ENCODE measurements around the gene DUSP22.
"Not testable (repeated sequence)": the region's sequence is repeated elsewhere in the genome, so short reads cannot be mapped to it uniquely, and the experiment has no call there.

The DUSP22 gene

DNA sequence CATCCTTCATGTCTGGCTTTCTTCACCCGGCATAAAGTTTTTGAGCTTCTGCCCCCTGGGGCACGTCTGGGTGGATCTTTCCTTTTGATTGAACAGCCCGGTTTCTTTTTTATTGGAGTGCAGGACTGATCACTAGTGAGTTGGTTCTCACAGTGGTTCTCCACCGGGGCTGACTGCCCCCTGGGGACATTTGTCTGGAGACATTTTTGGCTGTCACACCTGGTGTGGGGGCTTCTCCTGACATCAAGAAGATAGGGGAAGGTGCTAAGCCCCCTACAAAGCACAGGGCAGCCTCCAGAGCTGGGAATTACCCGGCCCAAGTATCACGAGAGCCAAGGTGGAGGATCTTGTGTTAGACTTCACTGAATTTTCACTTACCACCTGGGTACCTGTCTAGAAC is 73.5 kb downstream of the DUSP22 start:
- DNase-seq (ENCODE audit: low spot score) = no peak

DNA sequence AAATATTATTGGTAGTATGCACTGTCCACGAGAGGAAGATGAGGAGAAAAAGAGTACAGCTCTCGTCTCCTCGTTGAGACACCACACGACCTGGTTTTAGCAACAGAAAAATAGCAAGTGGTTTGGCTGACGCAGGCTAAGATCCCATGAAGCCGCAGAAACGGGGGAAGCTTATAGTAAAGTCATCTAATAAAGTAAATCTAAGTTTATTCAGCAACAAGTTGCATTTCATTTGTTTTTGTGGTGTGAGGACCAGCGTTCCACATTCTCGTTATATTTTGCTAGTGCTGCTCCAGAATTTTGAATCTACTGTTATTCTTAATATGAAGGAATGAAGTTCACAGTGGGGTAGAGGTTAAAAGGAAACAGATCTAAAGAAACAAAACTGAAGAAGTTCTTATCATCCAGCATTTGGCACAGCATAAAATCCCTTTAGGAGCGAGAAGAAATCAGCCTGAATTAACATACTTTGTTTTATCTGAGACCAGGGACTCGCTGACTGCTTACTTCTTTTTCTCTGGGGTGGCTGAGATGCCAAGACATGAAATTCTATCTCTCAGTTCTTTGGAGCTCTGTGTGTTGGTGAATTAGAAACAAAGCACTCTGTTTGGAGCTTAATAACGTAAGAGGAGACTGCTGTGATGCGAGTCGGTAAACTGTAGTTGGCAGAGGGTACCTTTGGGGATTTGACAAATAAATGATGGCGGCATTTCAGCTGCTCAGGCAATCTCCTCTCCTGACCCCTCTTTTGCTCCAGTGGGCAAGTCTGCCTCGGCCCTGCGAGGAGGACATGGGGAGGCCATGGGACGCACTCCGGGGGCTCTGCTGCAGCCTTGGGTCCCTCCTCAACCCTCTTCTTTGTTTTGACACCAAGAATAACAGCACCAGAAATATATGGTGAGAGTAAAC is 74.4 kb downstream of the DUSP22 start:
- DNase-seq (ENCODE audit: low spot score) = no peak

DNA sequence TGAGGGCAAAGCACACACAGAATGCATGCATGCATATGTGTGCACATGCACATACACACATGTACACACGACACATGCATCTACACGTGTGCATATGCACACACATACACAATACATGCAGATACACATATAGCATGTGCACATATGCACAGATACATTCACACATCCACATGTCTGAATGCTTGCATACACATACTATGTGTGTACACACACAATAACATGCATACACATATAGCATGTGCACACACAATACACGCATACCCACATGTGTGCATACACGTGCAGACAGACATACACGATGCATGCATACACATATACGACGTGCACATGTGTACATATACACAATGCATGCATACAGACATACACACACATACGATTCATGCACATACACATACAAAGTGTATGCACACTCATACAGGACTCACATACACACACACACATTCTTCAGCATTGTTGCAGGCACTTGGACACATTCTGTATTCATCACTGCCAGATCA is 75.1 kb downstream of the DUSP22 start:
- DNase-seq (ENCODE audit: low spot score) = no peak

DNA sequence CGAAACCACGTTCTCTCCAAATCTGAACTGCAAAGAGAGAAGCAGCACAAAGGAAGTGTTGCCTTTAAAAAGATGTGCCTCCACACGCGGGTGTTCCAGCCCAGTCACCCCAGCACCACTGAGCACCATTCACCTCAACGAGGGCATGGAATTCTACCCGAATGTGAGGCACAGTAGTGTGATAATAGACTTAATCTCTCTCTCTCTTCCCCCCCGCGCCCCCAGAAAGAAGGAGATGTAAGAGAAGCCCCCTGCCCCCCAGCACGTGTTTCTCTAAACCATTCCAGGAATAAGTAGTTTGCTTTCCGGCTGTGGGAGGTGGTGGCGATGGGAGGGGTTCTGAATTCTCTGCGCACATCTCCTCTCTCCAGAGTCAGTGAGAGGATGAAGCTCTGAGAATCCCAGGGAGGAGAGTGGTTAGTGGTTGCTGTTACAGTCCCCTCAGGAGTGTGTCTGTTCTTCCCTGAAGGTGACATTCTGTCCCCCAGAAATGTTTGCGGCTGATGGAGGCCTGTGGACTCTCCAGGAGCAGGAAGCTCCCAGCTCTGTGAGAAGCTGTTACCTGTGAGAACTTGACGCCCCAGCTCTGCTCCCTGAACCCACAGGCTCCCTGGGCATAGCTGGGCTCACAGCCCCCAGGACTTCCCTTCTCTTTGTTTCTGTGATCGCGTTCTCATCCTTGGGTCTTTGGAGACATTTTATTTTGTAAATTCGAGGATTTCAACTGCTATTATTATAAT is 75.8 kb downstream of the DUSP22 start:
- no peak for DNase-seq (ENCODE audit: low spot score)

DNA sequence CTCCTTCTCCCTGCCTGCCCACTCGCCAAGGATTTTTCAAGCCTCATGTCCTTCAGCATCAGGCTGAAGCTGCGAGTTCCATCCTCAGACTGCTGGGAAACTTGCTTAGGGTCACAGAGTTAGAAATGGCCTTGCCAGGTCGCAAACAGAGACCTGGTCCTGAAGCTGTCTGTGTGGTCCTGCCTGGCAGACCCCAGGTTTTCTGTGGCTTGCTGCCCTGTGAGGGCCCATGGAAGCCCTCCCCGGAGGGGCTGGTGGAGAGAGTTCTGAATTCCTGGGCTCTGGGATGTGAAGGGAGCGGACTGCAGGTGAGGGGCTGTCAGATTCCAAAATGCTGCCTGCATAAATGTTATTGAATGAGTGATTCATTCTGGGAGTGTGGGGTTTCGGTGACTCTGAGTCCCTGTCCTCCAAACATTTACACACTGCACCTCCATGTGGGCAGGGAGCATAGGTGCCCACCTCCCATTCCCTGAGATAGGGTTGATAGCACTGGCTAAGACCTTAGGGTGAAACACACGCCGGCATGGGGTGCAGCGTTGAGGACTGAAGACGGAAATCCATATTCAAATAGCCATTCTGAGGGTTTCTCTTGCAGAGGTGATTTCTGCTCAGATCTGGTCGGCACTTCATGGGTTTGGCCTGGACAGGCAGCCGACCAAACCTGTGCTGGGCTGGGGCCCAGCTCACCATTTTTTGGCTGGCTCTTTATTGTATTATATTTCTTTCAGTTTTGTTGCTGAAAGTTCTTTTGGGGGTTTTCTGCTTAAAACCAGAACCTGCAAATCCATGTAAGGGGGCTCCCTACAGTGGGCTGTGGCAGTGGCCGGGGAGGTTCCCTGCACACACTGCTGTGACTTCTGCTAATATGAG is 77.5 kb downstream of the DUSP22 start:
- DNase-seq (ENCODE audit: low spot score) = no peak

DNA sequence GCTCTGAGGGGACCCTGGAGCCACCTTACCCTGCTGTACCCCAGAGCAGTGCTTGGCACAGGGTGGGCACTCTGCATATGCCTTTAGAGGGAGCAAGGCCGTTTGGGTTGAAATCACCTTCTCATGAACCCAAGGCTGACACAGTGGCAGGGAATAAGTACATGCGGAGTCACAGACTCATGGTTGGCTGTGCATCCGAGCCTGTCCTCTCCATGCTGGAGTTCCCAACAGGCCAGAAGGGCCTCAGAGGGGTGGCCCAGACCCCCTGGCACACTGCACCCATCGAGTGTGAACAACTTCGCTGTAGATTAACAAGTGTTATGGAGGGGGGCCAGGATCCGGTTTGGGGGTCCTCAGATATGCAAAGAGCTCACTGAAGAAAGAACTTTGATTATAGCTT is 78.3 kb downstream of the DUSP22 start:
- no peak for DNase-seq (ENCODE audit: low spot score)

DNA sequence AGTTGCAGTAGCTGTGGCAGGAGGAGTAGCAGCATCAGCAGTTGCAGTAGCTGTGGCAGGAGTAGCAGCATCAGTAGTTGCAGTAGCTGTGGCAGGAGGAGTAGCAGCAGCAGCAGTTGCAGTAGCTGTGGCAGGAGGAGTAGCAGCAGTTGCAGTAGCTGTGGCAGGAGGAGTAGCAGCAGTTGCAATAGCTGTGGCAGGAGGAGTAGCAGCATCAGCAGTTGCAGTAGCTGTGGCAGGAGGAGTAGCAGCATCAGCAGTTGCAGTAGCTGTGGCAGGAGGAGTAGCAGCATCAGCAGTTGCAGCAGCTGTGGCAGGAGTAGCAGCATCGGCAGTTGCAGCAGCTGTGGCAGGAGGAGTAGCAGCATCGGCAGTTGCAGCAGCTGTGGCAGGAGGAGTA is 79.6 kb downstream of the DUSP22 start:
- DNase-seq (ENCODE audit: low spot score) = not testable (repeated sequence)

DNA sequence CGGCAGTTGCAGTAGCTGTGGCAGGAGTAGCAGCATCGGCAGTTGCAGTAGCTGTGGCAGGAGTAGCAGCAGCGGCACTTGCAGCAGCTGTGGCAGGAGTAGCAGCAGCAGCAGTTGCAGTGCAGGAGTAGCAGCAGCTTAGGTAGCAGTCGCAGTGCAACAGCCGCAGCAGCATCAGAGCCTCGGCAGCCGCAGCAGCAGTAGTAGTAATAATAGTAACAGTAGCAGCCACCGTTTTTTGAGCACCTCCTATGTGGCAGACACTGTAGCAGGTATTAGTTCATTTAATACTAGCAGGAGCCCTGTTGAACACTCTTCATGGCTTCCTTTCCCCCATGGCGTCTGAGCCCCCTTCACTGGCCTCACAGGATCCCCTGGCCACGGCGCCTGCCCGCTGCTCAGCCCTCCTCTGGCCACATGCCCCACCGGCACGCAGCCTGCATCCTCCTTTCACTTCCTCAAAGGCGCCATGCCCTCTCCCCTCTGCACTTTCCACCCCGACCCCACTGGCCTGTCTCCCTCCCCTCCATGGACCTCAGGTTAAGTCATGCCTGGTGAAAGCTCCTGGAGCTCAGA is 80.1 kb downstream of the DUSP22 start:
- DNase-seq (ENCODE audit: low spot score) = no peak

DNA sequence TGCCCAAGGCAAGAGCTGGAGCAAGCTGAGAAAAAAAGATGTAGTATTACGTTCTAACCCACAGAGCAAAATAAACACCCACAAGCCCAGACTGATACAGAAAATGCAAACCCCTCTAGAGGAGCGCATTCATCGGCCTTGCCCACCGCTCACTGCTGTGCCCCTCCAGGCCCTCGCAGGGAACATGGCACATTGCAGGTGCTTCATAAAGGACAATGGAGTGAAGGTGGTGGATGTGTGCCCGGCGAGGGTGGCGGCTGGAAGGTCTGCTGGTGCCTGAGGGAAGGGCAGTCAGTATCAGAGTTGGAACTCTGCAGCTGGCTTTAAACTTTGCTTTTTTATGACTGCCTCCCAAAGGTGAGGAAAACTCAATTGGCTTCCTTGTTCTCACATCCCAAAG is 80.7 kb downstream of the DUSP22 start:
- DNase-seq (ENCODE audit: low spot score) = no peak

DNA sequence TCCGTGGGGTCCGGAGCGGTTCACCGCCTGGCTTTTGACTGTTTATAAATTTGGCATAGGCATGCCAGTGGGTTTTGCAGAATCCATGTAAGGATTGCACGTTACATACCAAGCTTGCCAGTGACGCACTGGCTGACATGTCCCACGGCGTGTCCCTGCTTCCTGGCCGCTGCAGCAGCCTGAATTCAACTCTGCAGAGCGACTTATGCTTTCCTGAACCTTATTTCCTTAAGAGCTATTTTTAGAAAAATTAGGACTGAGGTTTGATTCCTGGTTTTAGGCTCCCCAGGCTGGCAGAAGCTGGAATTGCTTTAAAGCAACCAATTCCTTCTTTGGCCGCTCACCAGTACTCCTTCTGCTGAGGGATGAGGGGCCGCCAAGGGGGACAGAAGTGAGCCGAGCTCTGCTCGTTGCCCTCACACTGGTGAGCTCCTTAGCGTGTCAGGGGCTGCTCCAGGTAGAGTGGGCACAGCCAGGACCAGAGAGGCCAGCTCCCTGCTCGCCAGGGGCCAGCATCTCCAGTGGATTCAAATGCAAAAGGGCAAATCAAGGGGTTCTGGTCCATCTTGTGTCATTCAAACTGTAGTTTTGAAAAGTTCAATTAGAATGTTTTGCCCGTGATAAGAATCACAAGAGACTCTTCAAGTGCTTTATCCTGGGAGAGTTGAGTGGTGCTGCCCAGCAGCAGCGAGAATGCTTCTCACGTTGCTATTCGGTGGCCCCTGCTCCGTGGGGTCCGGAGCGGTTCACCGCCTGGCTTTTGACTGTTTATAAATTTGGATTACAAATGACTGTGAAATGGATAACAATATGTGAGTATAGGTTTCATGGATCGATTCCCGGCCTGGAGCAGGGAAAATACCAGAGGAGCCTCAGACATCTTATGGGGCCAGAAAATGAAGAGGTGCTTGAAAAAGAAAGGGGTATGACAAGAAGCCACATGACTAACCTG is 81.8 kb downstream of the DUSP22 start:
- DNase-seq (ENCODE audit: low spot score) = no peak

DNA sequence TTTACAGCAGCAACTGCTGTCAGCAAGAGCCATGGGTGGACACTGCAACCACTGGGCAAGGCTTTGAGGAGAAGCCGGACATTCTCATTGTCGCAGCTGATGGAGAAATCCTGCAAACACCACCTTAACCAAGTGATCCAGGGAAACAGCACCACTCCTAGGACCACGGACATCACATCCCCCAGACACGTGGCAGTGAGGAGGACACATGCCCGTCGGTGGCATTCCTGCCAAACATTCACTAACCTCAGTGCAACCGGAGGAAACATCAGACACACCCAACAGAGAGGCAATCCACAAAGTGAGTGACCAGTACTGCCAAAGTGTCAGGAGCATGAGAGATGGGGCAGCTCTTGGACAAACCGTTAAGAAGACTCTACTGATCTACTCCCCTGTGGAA is 82.7 kb downstream of the DUSP22 start:
- no peak for DNase-seq (ENCODE audit: low spot score)

DNA sequence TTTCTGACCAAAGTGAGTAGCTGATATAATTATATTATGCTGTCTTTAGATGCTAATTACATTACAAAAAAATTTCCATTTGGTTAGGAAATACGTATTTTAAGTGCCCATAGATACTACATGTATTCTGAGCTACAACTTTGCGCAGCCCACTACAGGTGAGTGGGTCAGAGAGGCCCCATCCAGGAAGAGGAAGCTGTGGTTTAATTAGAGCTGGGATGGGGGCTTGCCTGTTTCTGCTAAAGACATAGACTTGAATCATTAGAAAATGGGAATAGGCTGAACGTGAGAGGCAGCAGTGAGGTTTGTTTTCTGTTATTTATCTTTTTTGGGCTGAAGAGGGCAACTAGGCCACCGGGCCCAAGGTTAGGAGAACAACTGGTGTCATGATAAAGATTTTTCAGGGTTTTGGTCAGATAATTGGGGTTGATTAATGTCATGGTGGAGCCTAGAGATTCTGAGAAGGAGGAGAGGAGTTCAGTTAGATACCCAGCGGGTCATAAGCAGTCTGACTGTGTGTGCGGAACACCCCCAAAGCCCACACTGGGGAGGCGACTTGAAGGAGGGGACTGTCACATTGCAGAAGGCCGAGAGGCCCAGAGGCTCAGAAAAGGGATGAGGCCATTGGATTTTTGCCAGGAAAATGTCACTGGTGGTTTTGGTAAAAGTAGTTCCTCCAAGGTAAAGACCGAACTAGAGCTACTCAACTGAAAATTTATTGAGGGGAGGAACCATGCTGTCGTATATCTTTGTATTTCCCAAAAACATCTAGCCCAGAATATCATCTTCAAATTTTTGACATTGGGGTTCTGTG is 84.7 kb downstream of the DUSP22 start:
- no peak for DNase-seq (ENCODE audit: low spot score)

DNA sequence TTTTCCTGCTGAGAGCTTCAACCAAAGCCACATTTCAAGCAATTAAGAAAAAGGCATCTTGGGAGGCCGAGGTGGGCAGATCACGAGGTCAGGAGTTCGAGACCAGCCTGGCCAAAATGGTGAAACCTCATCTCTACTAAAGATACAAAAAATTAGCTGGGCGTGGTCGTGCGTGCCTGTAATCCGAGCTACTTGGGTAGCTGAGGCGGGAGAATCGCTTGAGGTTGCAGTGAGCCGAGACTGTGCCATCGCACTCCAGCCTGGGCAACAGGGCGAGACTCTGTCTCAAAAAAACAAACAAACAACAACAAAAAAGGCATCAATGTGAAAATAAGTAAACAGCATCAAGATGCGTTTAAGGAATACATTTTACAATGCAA is 85.3 kb downstream of the DUSP22 start:
- DNase-seq (ENCODE audit: low spot score) = not testable (repeated sequence)

DNA sequence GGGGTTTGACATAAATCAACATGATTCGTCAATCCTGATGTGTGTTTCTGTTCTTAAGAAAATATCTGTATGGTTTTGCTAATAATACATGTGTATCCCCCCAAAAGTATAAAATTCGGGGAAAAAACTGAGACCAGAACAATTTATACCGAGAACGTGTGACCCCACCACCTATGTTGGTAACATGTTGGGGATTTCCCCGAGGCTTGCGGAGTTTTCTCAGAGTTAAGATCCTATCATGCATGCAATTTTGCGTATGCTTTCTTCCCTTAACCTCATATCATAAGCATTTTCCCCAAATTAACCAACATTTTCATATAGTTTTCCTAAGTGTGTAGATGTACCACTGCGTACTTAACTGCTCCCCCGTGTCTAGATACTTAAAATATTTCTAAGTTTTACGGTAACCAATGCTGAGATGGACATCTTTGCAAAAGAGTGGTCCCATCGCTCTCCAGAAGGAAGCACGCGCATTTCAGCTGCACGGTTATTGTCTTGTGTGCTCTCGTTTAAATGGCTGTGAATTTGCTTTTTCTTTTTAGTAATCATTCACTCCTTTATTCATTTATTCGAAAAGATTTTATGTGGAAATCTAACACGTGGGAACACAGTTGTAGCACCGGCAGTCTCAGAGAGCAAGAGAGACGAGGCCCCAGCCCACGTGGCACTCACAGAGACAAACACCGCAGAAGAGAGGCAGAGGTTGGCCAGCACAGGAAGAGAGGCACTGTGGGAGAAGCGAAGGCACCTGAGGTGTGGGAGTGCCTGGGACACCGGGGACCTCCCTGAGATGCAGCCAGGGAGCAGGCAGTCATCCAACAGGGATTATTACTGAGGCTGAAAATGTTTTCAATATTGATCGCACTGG is 86.0 kb downstream of the DUSP22 start:
- no peak for DNase-seq (ENCODE audit: low spot score)

DNA sequence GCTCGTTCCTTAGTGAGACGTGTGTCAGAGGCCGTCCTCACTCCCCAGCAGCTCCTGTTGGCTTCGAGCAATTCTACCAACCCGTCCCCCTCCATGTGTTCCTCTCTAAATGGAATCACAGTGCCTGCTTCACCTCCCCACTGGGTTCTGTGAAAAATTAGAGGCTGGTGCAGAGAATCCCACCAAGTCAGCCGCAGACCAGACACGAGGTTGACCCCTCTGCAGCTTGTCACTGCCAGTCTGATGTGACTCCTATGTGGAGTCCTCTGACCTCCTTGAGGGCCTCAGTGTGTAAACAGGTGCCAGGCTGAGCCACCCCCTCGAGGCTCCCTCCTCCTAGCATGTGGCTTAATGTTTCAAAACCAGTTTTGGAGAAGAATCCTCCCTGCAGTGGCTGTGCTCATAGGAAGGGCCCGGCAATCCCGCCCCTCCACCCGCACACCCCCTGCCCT is 86.7 kb downstream of the DUSP22 start:
- DNase-seq (ENCODE audit: low spot score) = no peak

DNA sequence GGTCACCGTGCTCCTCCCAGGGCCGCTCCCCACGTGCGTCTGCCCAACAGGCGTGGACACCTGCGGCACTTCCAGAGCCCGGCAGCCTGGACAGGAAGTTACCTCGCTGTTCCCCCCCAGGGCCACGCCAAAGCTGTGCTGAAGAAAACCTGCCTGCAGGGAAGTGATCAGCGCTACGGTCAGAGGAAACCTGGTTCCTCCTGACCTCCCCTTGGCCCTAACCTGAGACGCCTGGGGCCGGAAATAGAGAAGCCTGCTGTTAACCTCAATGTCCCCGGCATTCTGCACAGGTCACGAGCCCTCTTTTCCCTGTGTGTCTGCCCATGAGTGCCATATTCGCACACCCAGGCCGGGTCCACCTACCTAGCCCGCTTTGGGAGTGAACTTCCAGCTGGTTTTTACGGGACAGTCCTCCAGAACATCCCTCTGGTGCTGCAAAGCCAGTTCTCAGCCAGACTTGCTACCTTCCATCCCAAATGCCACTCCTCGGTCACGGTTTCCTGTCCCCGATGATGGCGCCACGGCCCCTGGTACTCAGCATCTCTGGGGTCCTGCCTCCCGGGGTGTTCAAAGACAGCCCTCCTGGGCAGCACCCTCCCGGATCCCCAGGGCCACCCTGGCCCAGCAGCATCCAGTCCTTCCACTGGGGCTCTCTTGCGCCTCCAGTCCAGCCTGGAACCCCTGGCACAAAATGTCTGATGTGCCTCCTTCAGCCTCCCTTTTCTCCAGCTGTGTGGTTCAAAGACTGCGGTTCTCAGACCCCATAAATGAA is 87.3 kb downstream of the DUSP22 start:
- DNase-seq (ENCODE audit: low spot score) = no peak

DNA sequence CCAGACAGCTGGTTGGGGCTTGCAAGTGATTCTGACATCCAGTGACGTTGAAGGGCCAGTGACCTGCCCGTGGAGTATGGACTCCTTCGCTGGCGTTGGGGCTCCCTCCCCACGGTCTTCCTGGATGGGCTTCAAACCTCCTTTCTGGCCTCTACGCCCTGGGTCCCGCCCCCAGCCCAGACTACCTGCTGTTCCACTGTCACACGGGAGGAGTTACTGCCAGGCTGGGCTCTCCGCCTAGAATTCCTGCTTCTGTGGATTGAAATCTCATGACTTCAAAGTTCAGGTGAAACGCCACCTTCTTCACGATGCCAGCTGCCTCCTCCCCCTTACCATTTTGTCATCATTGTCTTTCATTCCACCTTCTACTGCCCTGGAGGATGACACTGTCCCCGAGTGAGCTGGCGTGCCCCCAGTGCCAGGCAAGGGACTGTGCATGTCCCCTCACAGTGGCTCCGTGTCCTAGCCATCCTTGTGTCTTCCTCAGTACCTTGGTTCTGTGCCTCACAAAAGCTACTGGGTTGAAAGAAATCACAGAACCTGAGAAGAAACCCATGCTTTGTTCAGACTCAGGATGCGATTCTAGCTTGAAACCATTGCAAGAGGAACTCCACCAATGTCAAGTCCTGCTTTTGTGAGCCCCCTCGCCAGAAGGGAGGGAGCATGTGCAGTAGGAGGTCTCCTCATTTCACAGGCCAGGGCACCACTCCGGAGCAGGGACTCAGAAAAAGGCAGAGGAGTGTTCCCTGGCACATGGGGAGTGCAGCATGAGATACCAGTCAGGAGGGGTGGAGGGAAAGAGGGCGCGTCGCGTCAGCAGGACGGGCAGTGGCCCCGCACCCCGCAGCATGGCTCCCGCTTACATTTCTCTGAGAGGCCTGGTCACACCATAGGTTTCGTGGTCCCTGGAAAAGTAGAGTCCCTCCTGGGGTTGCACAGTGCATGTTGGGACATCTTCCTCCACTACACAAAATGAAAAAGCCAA is 88.2 kb downstream of the DUSP22 start:
- DNase-seq (ENCODE audit: low spot score) = no peak
